GM12864 (cell line): ENCODE measurements around the gene SGSM1.
"Not testable (repeated sequence)": the region's sequence is repeated elsewhere in the genome, so short reads cannot be mapped to it uniquely, and the experiment has no call there.

ENCODE experiments used
- DNase-seq: peaks from one replicate; pipeline ENCODE4 v3.0.0-alpha.2; 2011; ENCODE audit warnings: low read depth
- H3K4me3 ChIP-seq: 2 replicates; pipeline ENCODE4 v1.5.1; 2011; ENCODE audit warnings: mild to moderate bottlenecking, low read depth, low read length, control low read depth
- TF ChIP-seq, protein P1 (sequence below): IDR thresholded peaks from 2 replicates; pipeline ENCODE4 v1.5.1; 2011; ENCODE audit warnings: low read depth, mild to moderate bottlenecking, moderate library complexity, low read length, control low read depth, inconsistent platforms; ENCODE audit errors: missing control alignments

The SGSM1 gene

GRCh38 chr22:24837517-24837916 is 31.5 kb downstream of the SGSM1 start:
- TF ChIP-seq, protein P1, sequence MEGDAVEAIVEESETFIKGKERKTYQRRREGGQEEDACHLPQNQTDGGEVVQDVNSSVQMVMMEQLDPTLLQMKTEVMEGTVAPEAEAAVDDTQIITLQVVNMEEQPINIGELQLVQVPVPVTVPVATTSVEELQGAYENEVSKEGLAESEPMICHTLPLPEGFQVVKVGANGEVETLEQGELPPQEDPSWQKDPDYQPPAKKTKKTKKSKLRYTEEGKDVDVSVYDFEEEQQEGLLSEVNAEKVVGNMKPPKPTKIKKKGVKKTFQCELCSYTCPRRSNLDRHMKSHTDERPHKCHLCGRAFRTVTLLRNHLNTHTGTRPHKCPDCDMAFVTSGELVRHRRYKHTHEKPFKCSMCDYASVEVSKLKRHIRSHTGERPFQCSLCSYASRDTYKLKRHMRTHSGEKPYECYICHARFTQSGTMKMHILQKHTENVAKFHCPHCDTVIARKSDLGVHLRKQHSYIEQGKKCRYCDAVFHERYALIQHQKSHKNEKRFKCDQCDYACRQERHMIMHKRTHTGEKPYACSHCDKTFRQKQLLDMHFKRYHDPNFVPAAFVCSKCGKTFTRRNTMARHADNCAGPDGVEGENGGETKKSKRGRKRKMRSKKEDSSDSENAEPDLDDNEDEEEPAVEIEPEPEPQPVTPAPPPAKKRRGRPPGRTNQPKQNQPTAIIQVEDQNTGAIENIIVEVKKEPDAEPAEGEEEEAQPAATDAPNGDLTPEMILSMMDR: peak; percentile 24
- H3K4me3 ChIP-seq, DNase-seq: not testable (repeated sequence)

- DNase-seq: no peak
- TF ChIP-seq, protein P1: no peak
- no peak overlapping the region for H3K4me3 ChIP-seq
These were observed 35.2 kb downstream of the SGSM1 start for GRCh38 chr22:24841261-24841660.

- no peak for DNase-seq
- no peak overlapping the region for H3K4me3 ChIP-seq
- TF ChIP-seq, protein P1: no peak
These were observed 37.0 kb downstream of the SGSM1 start for GRCh38 chr22:24843048-24843447.

DNA sequence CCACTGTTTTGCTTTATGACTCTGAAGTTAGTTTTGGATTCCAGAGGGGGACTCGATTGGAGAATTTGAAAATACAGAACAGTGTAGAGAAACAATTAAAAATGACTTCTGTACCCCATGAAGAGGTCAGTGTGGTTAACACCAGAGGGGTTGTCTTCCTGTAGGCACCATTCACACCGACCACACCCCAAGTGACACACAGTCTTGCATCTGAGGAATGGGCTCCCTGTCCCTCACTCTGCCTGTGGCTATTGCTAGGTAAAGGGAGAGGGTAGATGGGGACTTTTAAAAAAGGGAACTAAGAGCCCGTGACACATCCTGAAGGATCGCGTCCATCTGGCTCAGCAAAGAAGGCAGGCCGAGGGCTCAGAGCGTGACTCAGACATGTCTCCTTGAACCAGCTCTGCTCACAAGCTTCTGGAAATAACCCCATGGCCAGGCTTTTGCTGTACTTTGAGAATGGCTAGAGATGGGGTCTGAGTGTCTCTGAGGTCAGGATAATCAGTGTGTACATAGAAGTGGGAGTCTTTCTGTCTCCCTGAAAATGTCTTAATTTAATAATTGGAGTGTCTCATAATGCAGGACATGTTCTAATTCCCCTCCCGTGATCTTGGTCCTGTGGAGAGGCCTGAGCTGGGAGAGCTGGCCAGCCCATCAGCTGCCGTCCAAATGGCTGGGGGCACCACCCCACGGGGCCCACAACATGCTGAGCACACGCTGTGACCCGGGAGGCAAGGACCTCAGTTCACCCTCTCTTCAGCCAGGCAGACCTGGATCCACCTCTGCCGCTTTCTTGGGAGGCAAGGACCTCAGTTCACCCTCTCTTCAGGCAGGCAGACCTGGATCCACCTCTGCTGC is 39.3 kb downstream of the SGSM1 start:
- TF ChIP-seq, protein P1: no peak
- no peak for DNase-seq
- no peak overlapping the region for H3K4me3 ChIP-seq

GRCh38 chr22:24847490-24847889 is 41.5 kb downstream of the SGSM1 start:
- TF ChIP-seq, protein P1: no peak
- H3K4me3 ChIP-seq: no peak overlapping the region
- no peak for DNase-seq

DNA sequence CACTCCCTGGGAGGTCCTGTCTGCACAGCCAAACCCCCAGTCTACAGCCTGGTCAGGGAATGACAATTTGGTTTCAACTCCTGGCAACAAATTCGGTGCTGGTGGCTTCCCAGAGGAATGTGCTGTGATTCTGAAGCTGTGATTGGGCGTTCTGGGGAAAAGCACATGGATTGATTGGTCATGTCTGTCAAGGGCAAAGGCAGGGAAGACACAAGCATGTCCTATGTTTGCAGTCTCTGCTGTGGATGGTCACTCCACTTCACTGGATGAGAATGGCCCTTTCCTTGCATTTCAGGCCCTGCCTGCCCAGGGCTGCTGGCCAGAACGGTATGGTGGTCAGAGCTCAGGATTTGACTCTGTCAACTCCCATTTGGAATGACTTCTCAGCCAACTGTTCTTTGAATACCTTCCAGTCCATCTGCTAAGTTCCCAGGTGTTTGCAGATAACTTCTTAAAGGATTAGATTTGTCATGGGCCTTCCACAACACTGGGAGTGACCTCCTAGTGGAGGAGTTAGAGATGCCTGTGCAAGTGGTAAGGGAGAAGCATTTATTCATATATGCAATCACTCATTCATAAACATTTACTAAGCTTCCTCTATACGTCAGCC is 42.7 kb downstream of the SGSM1 start:
- TF ChIP-seq, protein P1: no peak
- DNase-seq: no peak
- no peak overlapping the region for H3K4me3 ChIP-seq
